ENCODE results near the gene LSM11. TPM values are rescaled to one million over a fixed set of nuclear protein-coding genes. Genes with fewer than 3 reads are reported as not detected.

Gene LSM11
- total and polyA plus RNA-seq, 2 of the 4 experiments (the other 2 are of a cell fraction): 1.4 to 3.0 TPM

GRCh38 chr5:157719245-157719644, 24.3 kb upstream of the LSM11 start:
- ATAC-seq (ENCODE audit: low read depth) (no peak), DNase-seq (no peak)
- Histone ChIP-seq H4K8ac (ENCODE audit: low read depth in 2 of 2, low read length in 2 of 2) (no peak overlapping the region), H3K79me1 (ENCODE audit: low read depth in 1 of 2, low read length in 2 of 2) (no peaks in the 10 kb centered on the region), H3K27me3 (ENCODE audit: control insufficient read depth, insufficient read depth, low read length) (no peaks in the 10 kb centered on the region), H3K9me3 (ENCODE audit: control insufficient read depth, insufficient read depth, low read length) (no peaks in the 10 kb centered on the region), H3K4me2 (ENCODE audit: low read depth, low read length) (no peak overlapping the region), H3K14ac (replicated peaks; ENCODE audit: low read depth, low read length) (no peak overlapping the region), H2BK20ac (ENCODE audit: low read depth, low read length) (no peak overlapping the region), H4K91ac (ENCODE audit: insufficient read depth, low read depth, low read length) (no peak overlapping the region), H3K56ac (ENCODE audit: extremely low read depth, insufficient read depth, low read length) (no peak overlapping the region), H3K4me3 (ENCODE audit: insufficient read depth, low read depth, low read length) (no peak overlapping the region), H3K27ac (ENCODE audit: insufficient read depth, low read length) (no peak overlapping the region), H2AK9ac (replicated peaks; ENCODE audit: low read depth, low read length, poor library complexity) (no peak overlapping the region), H3K9me1 (ENCODE audit: insufficient read depth, low read length) (no peaks in the 10 kb centered on the region), H3K9ac (ENCODE audit: low read depth, low read length) (no peak overlapping the region), H2AK5ac (ENCODE audit: low read depth, low read length) (no peak overlapping the region), H3K18ac (ENCODE audit: low read depth, low read length) (no peak overlapping the region), H3K4ac (ENCODE audit: low read depth, low read length) (no peak overlapping the region), H4K5ac (ENCODE audit: low read depth, low read length) (no peak overlapping the region), H3K23ac (ENCODE audit: low read depth, low read length) (no peak overlapping the region), H4K20me1 (ENCODE audit: insufficient read depth, low read length) (no peaks in the 10 kb centered on the region), H2AFZ (replicated peaks; ENCODE audit: low read length, poor library complexity) (no peak overlapping the region), H2BK15ac (ENCODE audit: low read depth, low read length) (no peak overlapping the region), H2BK120ac (ENCODE audit: low read depth, low read length) (no peak overlapping the region), H3K4me1 (ENCODE audit: control insufficient read depth, insufficient read depth, low read length) (no peaks in the 10 kb centered on the region), H3K36me3 (ENCODE audit: control insufficient read depth, insufficient read depth, low read length) (no peaks in the 10 kb centered on the region), H2BK5ac (ENCODE audit: low read depth, low read length, poor library complexity, severe bottlenecking) (no peak overlapping the region)
- no CpG with 5 or more reads among the region's 2 CpGs for WGBS, 2 experiments (ENCODE audit: extremely low coverage in 2 of 2, insufficient read length in 1 of 2)
- ChIA-PET POLR2A (ENCODE audit: unreplicated experiment) (no interaction called here), CTCF (interaction anchor here (0.6 to 2.2 kb wide), 9 partner anchors 11 to 391 kb away, joined by 3 to 6 read pairs (median 4); partner anchors contain the start of gene THG1L)
- in situ Hi-C loops (cut with MboI; ENCODE audit: low sequenced_read_pairs) (loop anchor here (10.0 kb wide), 2 partner anchors 214 to 364 kb away; no protein-coding TSS in a partner anchor), intact Hi-C loops (cut with micrococcal nuclease) (loop anchor here (5.0 to 10.0 kb wide), 2 partner anchors 147 to 214 kb away; no protein-coding TSS in a partner anchor), dilution Hi-C loops (cut with HindIII; ENCODE audit: low sequenced_read_pairs, unreplicated experiment) (no loop called here)
- TF ChIP-seq NFE2L2 (IDR thresholded peaks at IDR 0.05; ENCODE audit: low read depth, low read length) (no peak), RAD21 (IDR thresholded peaks at IDR 0.05; ENCODE audit: low read length) (no peak), SMC3 (IDR thresholded peaks at IDR 0.05; ENCODE audit: low read depth, low read length) (no peak), MXI1 (IDR thresholded peaks at IDR 0.05; ENCODE audit: borderline replicate concordance, low read depth, low read length) (no peak), MAZ (IDR thresholded peaks at IDR 0.05; ENCODE audit: borderline replicate concordance, low read depth, low read length) (no peak), FOS (IDR thresholded peaks at IDR 0.05; ENCODE audit: low read depth, low read length) (no peak), CHD1 (IDR thresholded peaks at IDR 0.05; ENCODE audit: low read depth, low read length) (no peak), CEBPB (IDR thresholded peaks at IDR 0.05; ENCODE audit: low read depth, low read length) (no peak), RFX5 (IDR thresholded peaks at IDR 0.05; ENCODE audit: low read depth, low read length) (no peak), CTCF (conservative IDR thresholded peaks at IDR 0.05; ENCODE audit: low read depth, low read length) (no peak), BHLHE40 (IDR thresholded peaks at IDR 0.05; ENCODE audit: low read depth, low read length) (no peak), USF2 (IDR thresholded peaks at IDR 0.05; ENCODE audit: low read depth, low read length) (no peak), RCOR1 (IDR thresholded peaks at IDR 0.05; ENCODE audit: insufficient replicate concordance, low read length) (no peak), ELK1 (IDR thresholded peaks at IDR 0.05; ENCODE audit: borderline replicate concordance, low read depth, low read length) (no peak), POLR2A (IDR thresholded peaks at IDR 0.05; ENCODE audit: low read depth, low read length) (no peak), MAFK (IDR thresholded peaks at IDR 0.05; ENCODE audit: low read depth, low read length) (no peak)
- no TSS peak for BruUV-seq (replicated peaks)
